GM19238 (cell line): ENCODE results near the gene TOB1.
"Not testable (repeated sequence)": the region's sequence is repeated elsewhere in the genome, so short reads cannot be mapped to it uniquely, and the experiment has no call there.

Experiments used
- DNase-seq: peaks from one replicate; pipeline ENCODE4 v3.0.0; 2011; ENCODE audit warnings: low spot score; ENCODE audit not compliant: insufficient read length

The TOB1 gene

GRCh38 chr17:50898369-50899004 lies 32.3 kb upstream of the TOB1 start:
- DNase-seq, result no peak

GRCh38 chr17:50894513-50894912 lies 28.4 kb upstream of the TOB1 start:
- DNase-seq, result not testable (repeated sequence)

DNA sequence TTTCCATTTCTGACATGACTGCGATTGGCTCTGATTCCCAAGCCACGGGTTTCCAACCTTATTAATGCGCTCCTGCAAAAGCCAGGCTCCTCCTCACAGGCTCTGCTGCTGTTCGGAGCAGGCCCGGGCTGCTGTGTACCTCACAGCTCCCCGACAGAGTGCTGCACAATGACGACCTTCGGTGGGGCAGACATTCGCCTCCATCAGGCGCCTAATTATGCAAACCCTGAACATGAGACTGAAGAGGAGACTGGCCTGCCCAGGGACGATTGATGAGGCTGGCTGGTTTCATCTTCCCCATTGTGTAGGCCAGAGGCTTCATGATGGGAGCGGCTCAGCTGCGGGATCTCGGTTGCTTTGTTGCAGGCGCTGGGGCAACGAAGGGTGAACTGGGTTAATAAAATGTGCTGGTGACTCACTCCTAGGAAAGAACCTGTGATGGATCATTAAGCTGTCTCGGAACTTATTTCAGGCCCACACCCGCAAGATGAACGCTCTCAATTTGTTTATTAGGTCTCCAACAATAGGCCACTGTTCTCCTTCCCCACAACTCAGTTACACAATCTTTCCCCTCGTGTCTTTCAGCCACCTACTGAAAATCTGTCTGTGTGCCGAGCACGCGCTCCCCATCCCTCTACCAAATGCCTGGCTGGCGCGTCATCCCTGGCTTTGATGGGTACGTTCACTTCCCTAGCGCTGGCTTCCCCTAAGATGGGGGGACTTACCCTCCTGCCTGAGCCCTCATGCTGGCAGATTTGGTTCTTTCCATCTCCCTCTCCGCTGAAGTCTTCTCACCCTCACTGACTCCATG lies 27.2 kb upstream of the TOB1 start:
- DNase-seq, result no peak

GRCh38 chr17:50892101-50892776 lies 26.1 kb upstream of the TOB1 start:
- DNase-seq, result no peak

- DNase-seq, result no peak
These were observed 25.4 kb upstream of the TOB1 start for GRCh38 chr17:50891577-50891989.

DNA sequence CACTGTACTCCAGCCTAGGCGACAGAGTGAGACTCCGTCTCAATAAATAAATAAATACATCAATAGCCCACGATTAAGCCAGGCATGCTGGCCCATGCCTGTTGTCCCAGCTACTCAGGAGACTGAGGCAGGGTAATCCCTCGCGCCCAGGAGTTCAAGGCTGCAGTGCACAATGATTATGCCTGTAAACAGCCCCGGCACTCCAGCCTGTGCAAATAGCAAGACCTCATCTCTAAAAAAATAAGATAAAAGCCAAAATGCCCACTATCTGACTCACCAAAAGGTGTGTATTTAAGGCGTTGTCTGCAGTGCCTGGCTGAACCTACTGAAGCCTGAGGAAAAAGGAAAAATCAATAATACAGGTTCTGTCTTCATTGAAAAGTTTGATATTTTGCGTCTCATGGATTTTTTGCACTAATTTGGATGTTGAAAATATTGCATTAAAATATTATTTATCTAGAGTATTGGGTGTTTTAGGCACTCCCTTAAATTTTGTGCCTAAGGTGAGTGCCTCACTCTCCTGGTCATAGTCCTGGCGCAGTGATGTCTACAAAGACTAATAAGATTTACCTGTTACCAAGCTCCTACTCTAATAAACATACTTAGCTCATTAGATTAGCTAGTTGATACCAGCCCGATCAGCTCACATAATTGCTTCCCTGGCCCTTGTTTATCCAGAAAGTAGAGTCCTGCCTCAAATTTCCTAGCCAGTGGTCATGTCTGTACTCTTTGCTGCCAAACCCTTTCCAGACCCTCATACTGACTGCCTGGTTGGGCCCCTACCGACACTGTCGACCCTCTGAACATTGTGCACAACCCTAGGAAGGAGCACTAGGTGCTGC lies 24.7 kb upstream of the TOB1 start:
- DNase-seq, result no peak

GRCh38 chr17:50889528-50890118 lies 23.5 kb upstream of the TOB1 start:
- DNase-seq, result no peak

GRCh38 chr17:50887705-50888245 lies 21.6 kb upstream of the TOB1 start:
- no peak for DNase-seq

DNA sequence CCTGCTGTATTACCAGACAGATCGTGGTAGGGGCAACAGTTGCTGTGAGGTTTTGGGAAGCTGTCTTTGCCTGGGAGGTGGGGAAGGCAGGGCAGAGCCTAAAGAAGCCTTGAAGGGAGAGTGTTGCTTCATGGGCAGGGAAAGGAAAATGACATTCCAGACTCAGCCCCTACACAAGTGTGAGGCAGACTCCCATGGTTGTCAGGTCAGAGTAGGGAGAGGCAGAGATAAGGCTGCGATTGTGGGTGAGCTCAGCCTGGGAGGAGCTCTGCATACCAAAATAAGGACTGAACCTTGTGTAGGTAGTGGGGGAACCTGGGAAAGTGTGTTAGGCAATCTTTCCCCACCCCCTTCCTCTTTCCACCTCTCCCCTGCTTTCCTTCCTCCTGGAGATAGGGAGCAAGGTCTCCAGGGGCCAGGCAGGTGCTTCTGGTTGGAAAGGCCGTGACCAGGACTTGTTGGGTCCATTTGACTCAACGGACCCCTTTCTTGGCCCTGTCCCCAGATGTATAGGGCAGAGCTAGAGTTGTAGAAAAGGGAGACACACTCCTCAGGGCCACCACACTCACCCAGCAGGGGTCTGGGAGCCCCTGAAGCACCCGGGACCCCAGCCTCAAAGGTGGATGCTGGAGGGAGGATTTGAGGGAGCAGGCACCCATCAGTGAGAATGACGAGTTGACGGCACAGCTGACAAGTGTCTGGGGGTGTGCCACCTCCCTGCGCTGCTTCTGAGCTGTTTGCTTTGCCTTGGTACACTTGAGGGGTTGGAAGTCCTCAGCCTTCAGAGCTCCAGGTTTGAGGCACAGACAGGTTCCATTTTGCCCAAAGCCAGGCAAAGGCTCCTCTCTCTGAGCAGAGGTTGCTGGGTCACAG lies 18.5 kb upstream of the TOB1 start:
- no peak for DNase-seq

GRCh38 chr17:50883850-50884438 lies 17.8 kb upstream of the TOB1 start:
- no peak for DNase-seq

DNA sequence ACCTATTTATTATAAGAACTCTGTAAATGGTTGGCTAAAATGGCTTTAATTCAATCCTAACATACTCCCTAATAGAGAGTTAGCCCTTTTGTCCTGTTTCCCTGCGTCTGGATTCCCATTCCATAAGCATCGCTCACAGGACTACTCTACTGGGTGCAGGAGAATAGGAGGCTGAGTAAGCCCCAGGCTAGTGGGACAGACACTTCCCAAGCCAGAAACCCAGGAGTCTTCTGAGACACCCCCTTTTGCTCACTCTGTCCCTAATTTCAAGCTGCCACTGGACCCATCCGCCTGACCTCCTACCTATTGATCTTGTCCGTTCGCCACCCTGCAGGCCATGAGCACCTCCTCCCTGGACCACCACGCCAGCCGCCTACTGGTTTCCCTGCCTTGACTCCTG lies 16.7 kb upstream of the TOB1 start:
- no peak for DNase-seq

- no peak for DNase-seq
These were observed 15.0 kb upstream of the TOB1 start for GRCh38 chr17:50881182-50881581.

GRCh38 chr17:50879086-50879485 lies 12.9 kb upstream of the TOB1 start:
- no peak for DNase-seq

GRCh38 chr17:50877838-50878237 lies 11.7 kb upstream of the TOB1 start:
- no peak for DNase-seq

- DNase-seq, result not testable (repeated sequence)
These were observed 10.9 kb upstream of the TOB1 start for GRCh38 chr17:50877042-50877441.

GRCh38 chr17:50875074-50875473 lies 8.9 kb upstream of the TOB1 start:
- DNase-seq, result no peak

DNA sequence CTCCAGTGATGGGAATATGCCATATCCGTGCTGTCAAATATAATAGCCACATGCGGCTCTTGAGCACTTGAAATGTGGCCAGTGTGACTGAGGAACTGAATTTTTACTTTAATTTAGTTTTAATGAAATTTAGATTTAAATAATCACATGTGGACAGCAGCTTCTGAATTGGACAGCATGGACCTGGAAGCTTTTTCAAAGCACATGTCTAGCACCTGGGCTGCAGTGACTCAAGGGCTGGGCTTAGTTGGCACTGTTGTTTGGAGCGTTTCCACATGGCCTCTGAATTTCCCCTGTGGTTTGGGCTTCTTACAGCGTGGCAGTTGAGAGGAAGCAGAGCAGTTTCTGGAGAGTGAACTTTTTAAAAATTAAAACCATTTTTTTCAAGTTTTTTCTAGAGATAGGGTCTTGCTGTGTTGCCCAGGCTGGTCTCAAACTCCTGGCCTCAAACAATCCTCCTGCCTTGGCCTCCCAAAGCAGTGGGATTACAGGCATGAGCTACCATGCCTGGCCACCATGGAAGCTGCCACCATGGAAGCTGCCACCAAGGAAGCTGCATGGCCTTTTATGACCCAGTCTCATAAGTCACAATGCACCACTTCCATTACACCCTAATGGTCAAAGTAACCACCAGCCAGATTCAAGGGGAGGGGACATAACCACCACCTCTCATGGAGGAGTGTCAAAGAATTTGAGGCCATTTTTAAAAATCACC lies 6.7 kb upstream of the TOB1 start:
- no peak for DNase-seq

- DNase-seq, result no peak
These were observed 5.7 kb upstream of the TOB1 start for GRCh38 chr17:50871898-50872297.

DNA sequence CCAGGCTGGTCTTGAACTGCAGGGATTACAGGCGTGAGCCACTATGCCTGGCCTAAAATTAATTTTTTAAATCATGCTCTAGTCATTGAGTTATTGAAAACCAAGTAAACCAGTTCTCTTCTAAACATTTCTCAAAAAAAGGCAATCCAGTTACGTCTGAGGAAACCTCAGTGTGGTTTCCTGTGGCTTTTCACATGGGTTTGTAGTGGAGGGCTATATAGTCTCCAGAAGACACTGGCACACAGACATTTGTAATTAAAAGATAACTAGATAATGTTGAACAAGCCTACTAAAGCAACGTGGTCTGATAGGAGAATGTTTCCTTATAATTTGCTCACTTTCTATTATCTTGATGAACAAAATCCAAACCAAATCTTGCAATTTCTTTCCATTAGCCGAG lies 5.2 kb upstream of the TOB1 start:
- no peak for DNase-seq
